ENCODE results near the gene CPN1. TPM values are rescaled to one million over a fixed set of nuclear protein-coding genes. Genes with fewer than 3 reads are reported as not detected.

CPN1 gene
- total and polyA plus RNA-seq, 2 donors from 2014 or later, result 0.43 TPM; not detected in 1

- intact Hi-C loops (cut with DNase I), result no loop called here
- no peaks in the 10 kb centered on the region for H3K9me3 ChIP-seq (ENCODE audit: control insufficient read depth in 2 of 3, insufficient read depth in 1 of 3, low read length in 3 of 3)
- no peak for TF ChIP-seq CTCF (IDR thresholded peaks at IDR 0.05; ENCODE audit: borderline replicate concordance, extremely low read depth, insufficient read depth)
- H3K27me3 ChIP-seq (ENCODE audit: control insufficient read depth, insufficient read depth, low read length), result no peaks in the 10 kb centered on the region
- H3K4me3 ChIP-seq (ENCODE audit: low read length in 3 of 3), result peak overlapping the region in 1 of 3 donors; percentile 94
- DNase-seq (no peak), FAIRE-seq (no peak)
- no peak overlapping the region for H3K27ac ChIP-seq (ENCODE audit: low read depth in 2 of 2, low read length in 2 of 2)
- no peaks in the 10 kb centered on the region for H3K36me3 ChIP-seq (ENCODE audit: control insufficient read depth in 2 of 3, insufficient read depth in 3 of 3, low read length in 3 of 3)
- peaks cover 2 to 12% (median 10%) of the 10 kb centered on the region in 3 donors for H3K4me1 ChIP-seq (ENCODE audit: control insufficient read depth in 2 of 3, insufficient read depth in 2 of 3, low read depth in 1 of 3, low read length in 3 of 3)
- no peak overlapping the region for H3K9ac ChIP-seq (ENCODE audit: low read length in 3 of 3)
These were observed 74.2 kb downstream of the CPN1 start for GRCh38 chr10:100007231-100008141.

GRCh38 chr10:100006243-100006886 lies 75.3 kb downstream of the CPN1 start:
- Histone ChIP-seq H3K27ac (ENCODE audit: low read depth in 2 of 2, low read length in 2 of 2) (no peak overlapping the region), H3K27me3 (ENCODE audit: control insufficient read depth, insufficient read depth, low read length) (no peaks in the 10 kb centered on the region), H3K9me3 (ENCODE audit: control insufficient read depth in 2 of 3, insufficient read depth in 1 of 3, low read length in 3 of 3) (no peaks in the 10 kb centered on the region), H3K4me3 (ENCODE audit: low read length in 3 of 3) (no peak overlapping the region), H3K36me3 (ENCODE audit: control insufficient read depth in 2 of 3, insufficient read depth in 3 of 3, low read length in 3 of 3) (no peaks in the 10 kb centered on the region), H3K9ac (ENCODE audit: low read length in 3 of 3) (no peak overlapping the region), H3K4me1 (ENCODE audit: control insufficient read depth in 2 of 3, insufficient read depth in 2 of 3, low read depth in 1 of 3, low read length in 3 of 3) (peaks cover 2 to 12% (median 10%) of the 10 kb centered on the region in 3 donors)
- FAIRE-seq (no peak), DNase-seq (peak in 1 of 5 donors; percentile 46)
- TF ChIP-seq CTCF (IDR thresholded peaks at IDR 0.05; ENCODE audit: borderline replicate concordance, extremely low read depth, insufficient read depth), result no peak
- intact Hi-C loops (cut with DNase I), result no loop called here

GRCh38 chr10:100004805-100005510 lies 76.7 kb downstream of the CPN1 start:
- H3K27ac ChIP-seq (ENCODE audit: low read depth in 2 of 2, low read length in 2 of 2), result no peak overlapping the region

More at GRCh38 chr10:100004805-100005510, 76.7 kb downstream of the CPN1 start:
- Histone ChIP-seq H3K4me3 (ENCODE audit: low read length in 3 of 3) (no peak overlapping the region), H3K4me1 (ENCODE audit: control insufficient read depth in 2 of 3, insufficient read depth in 2 of 3, low read depth in 1 of 3, low read length in 3 of 3) (peaks cover 2 to 12% (median 10%) of the 10 kb centered on the region in 3 donors), H3K36me3 (ENCODE audit: control insufficient read depth in 2 of 3, insufficient read depth in 3 of 3, low read length in 3 of 3) (no peaks in the 10 kb centered on the region), H3K9ac (ENCODE audit: low read length in 3 of 3) (no peak overlapping the region), H3K9me3 (ENCODE audit: control insufficient read depth in 2 of 3, insufficient read depth in 1 of 3, low read length in 3 of 3) (no peaks in the 10 kb centered on the region), H3K27me3 (ENCODE audit: control insufficient read depth, insufficient read depth, low read length) (no peaks in the 10 kb centered on the region)
- DNase-seq (no peak), FAIRE-seq (no peak)
- no peak for TF ChIP-seq CTCF (IDR thresholded peaks at IDR 0.05; ENCODE audit: borderline replicate concordance, extremely low read depth, insufficient read depth)
- intact Hi-C loops (cut with DNase I), result no loop called here
